ENCODE data around the gene MACF1.

GRCh38 chr1:39491146-39491921 lies 286.8 kb downstream of the MACF1 start, which contains the start of gene BMP8A:
- no peak for TF ChIP-seq POLR2AphosphoS5 (IDR thresholded peaks at IDR 0.05; ENCODE audit: low read depth, low read length)
- no peak for TF ChIP-seq POLR2A (IDR thresholded peaks at IDR 0.05; ENCODE audit: low read depth, low read length)

Measured in GM12891 (cell line).